Sigmoid colon (tissue), 7 donors: ENCODE measurements around the gene CSRP1. TPM values are rescaled to one million over a fixed set of nuclear protein-coding genes. Genes with fewer than 3 reads are reported as not detected.
A peak's percentile ranks its signal among the peaks of the same experiment; 100 is the strongest.
"Not testable (repeated sequence)": the region's sequence is repeated elsewhere in the genome, so short reads cannot be mapped to it uniquely, and the experiment has no call there.

Experiments
- DNase-seq: peaks from one replicate; pipeline ENCODE4 v3.0.0-alpha.2; 2019
- H3K27ac ChIP-seq, 4 donors: fragments of 200-600 bp; sonication (generic); one replicate each; pipeline ENCODE4 v1.5.1; 2016 to 2019; ENCODE audit warnings: mild to moderate bottlenecking in 1 of 4
- H3K27me3 ChIP-seq, 3 donors: fragments of 200-600 bp; sonication (generic); one replicate each; pipeline ENCODE4 v1.5.1; 2019; ENCODE audit warnings: mild to moderate bottlenecking in 1 of 3
- H3K36me3 ChIP-seq, 4 donors: fragments of 200-600 bp; sonication (generic); one replicate each; pipeline ENCODE4 v1.5.1; 2016 to 2019
- H3K4me1 ChIP-seq, 4 donors: fragments of 200-600 bp; sonication (generic); one replicate each; pipeline ENCODE4 v1.5.1; 2017 to 2019
- H3K4me3 ChIP-seq, 4 donors: fragments of 200-600 bp; sonication (generic); one replicate each; pipeline ENCODE4 v1.5.1; 2017 to 2019; ENCODE audit warnings: mild to moderate bottlenecking in 2 of 4, moderate library complexity in 1 of 4
- H3K9me3 ChIP-seq, 4 donors: fragments of 200-600 bp in 3 of 4; sonication (generic) in 3 of 4; one replicate each; pipeline versions ENCODE4 v1.5.1 to v1.6.1; 2013 to 2019
- CTCF ChIP-seq, 4 experiments: fragments of 450-650 bp in 3 of 4; fragments of 200-600 bp in 1 of 4; IDR thresholded peaks; one replicate each; pipeline ENCODE4 v1.5.1; 2016 to 2019; ENCODE audit warnings: antibody characterized with exemption in 4 of 4, mild to moderate bottlenecking in 3 of 4, moderate library complexity in 2 of 4
- EP300 ChIP-seq, 4 donors: sonication (generic); formaldehyde crosslinking; IDR thresholded peaks; one replicate each; pipeline ENCODE4 v1.6.1; 2017; ENCODE audit warnings: antibody characterized with exemption in 4 of 4
- POLR2A ChIP-seq, 2 donors: fragments of 450-650 bp; IDR thresholded peaks; one replicate each; pipeline ENCODE4 v1.6.1; 2016; ENCODE audit warnings: antibody characterized with exemption in 2 of 2, mild to moderate bottlenecking in 2 of 2, moderate library complexity in 2 of 2
- POLR2AphosphoS5 ChIP-seq, 4 donors: sonication (generic); formaldehyde crosslinking; IDR thresholded peaks; one replicate each; pipeline ENCODE4 v1.6.1; 2017; ENCODE audit warnings: antibody characterized with exemption in 4 of 4
- WGBS, 2 donors: extraction: QIAGEN DNeasy Blood & Tissue Kit; methylation state at CpG; one replicate each; pipeline ENCODE4 v1.1.7; 2013; 5-methylcytosine and 5-hydroxymethylcytosine counted together
- intact Hi-C: fragments of 100-400 bp; cut with DNase I; formaldehyde crosslinking; loops from one replicate; pipeline ENCODE4 v1.15.1; 2023
- polyA plus RNA-seq, 3 donors: library from polyadenylated mRNA; stranded (reverse); fragments of 200-250 nt; gene quantifications; one replicate each; pipeline ENCODE4 v1.2.3, GENCODE V29; 2013
- total RNA-seq, 4 donors: library from RNA; depleted of rRNA; stranded (reverse); fragments of >200 nt; gene quantifications; one replicate each; pipeline ENCODE4 v1.1.0, GENCODE V29; 2016
- donor health status: healthy with polysubstance abuse.
- donor health status: Bipolar disorder and iron deficiency.
- donor health status: healthy.

CSRP1 gene
- total and polyA plus RNA-seq, 7 donors: 189 to 8,467 (median 4,737) TPM

- intact Hi-C loops: no loop called here
- Histone ChIP-seq H3K27ac (peak overlapping the region; percentile 92 to 98 (median 96)), H3K4me3 (no peak overlapping the region), H3K36me3 (peaks cover 7 to 11% (median 10%) of the 10 kb centered on the region in 4 donors), H3K4me1 (peaks cover 0 to 32% (median 27%) of the 10 kb centered on the region in 4 donors), H3K27me3 (no peaks in the 10 kb centered on the region), H3K9me3 (no peaks in the 10 kb centered on the region)
- WGBS, 2 donors: 76 to 86% methylated on average over 4 of the region's 4 CpGs
- no peak for DNase-seq
- no peak for TF ChIP-seq EP300 (IDR thresholded peaks at IDR 0.05)
- peak in 1 of 4 donors; percentile 11 for TF ChIP-seq POLR2AphosphoS5 (IDR thresholded peaks at IDR 0.05)
These were observed 27.7 kb downstream of the CSRP1 start for GRCh38 chr1:201479201-201479730.

- H3K27me3 ChIP-seq, DNase-seq, H3K36me3 ChIP-seq, H3K4me3 ChIP-seq, H3K9me3 ChIP-seq, intact Hi-C loops: not testable (repeated sequence)
- peak in 1 of 4 donors; percentile 60 for TF ChIP-seq POLR2AphosphoS5 (IDR thresholded peaks at IDR 0.05)
- H3K27ac ChIP-seq: peak overlapping the region in 1 of 4 donors; percentile 98
- H3K4me1 ChIP-seq: peaks cover 0 to 32% (median 27%) of the 10 kb centered on the region in 4 donors
- WGBS, 2 donors: 92 to 96% methylated on average over 3 of the region's 3 CpGs
These were observed 28.3 kb downstream of the CSRP1 start for GRCh38 chr1:201478666-201479065.

- TF ChIP-seq CTCF (IDR thresholded peaks at IDR 0.05): no peak
- TF ChIP-seq POLR2AphosphoS5 (IDR thresholded peaks at IDR 0.05): no peak
- TF ChIP-seq EP300 (IDR thresholded peaks at IDR 0.05): no peak
- no peak for TF ChIP-seq POLR2A (IDR thresholded peaks at IDR 0.05)
- no peak for DNase-seq
- 72% methylated on average over 6 of the region's 6 CpGs for WGBS, 2 donors
- Histone ChIP-seq H3K27me3 (no peaks in the 10 kb centered on the region), H3K4me1 (peaks cover 0 to 23% (median 20%) of the 10 kb centered on the region in 4 donors), H3K9me3 (no peaks in the 10 kb centered on the region), H3K36me3 (no peaks in the 10 kb centered on the region), H3K4me3 (no peak overlapping the region), H3K27ac (no peak overlapping the region)
- intact Hi-C loops: no loop called here
These were observed 30.1 kb downstream of the CSRP1 start for GRCh38 chr1:201476670-201477344.

GRCh38 chr1:201475915-201476669 lies 30.8 kb downstream of the CSRP1 start:
- Histone ChIP-seq H3K9me3 (no peaks in the 10 kb centered on the region), H3K4me3 (no peak overlapping the region), H3K36me3 (no peaks in the 10 kb centered on the region), H3K27me3 (no peaks in the 10 kb centered on the region), H3K27ac (no peak overlapping the region), H3K4me1 (peaks cover 0 to 19% (median 13%) of the 10 kb centered on the region in 4 donors)
- intact Hi-C loops: no loop called here
- WGBS, 2 donors: 72 to 76% methylated on average over 8 of the region's 8 CpGs
- TF ChIP-seq CTCF (IDR thresholded peaks at IDR 0.05): no peak
- TF ChIP-seq EP300 (IDR thresholded peaks at IDR 0.05): no peak
- no peak for TF ChIP-seq POLR2AphosphoS5 (IDR thresholded peaks at IDR 0.05)
- no peak for TF ChIP-seq POLR2A (IDR thresholded peaks at IDR 0.05)
- no peak for DNase-seq

- no peaks in the 10 kb centered on the region for H3K27me3 ChIP-seq
- H3K4me3 ChIP-seq: no peak overlapping the region
- H3K27ac ChIP-seq: no peak overlapping the region
- intact Hi-C loops: no loop called here
- DNase-seq: no peak
- TF ChIP-seq CTCF (IDR thresholded peaks at IDR 0.05): no peak
- no peak for TF ChIP-seq EP300 (IDR thresholded peaks at IDR 0.05)
- TF ChIP-seq POLR2A (IDR thresholded peaks at IDR 0.05): no peak
- 33 to 65% methylated on average over 2 of the region's 2 CpGs for WGBS, 2 donors
- H3K4me1 ChIP-seq: peaks cover 0 to 12% (median 5%) of the 10 kb centered on the region in 4 donors
- no peaks in the 10 kb centered on the region for H3K36me3 ChIP-seq
- H3K9me3 ChIP-seq: no peaks in the 10 kb centered on the region
These were observed 31.8 kb downstream of the CSRP1 start for GRCh38 chr1:201475130-201475529.
